Activated CD8-positive, alpha-beta memory T cell treated with anti-CD3 and anti-CD28 coated beads, Interleukin-2, amount 50 U/mL, for 4 hours (primary cell): ENCODE measurements around the gene LY6G6C.

Source experiments
- DNase-seq: peaks from one replicate; pipeline ENCODE4 v3.0.0-alpha.2; 2020

Gene LY6G6C

GRCh38 chr6:31740397-31741223, 19.1 kb upstream of the LY6G6C start:
- DNase-seq, result no peak

- peak; percentile 92 for DNase-seq
Observed at GRCh38 chr6:31739639-31740396, 18.3 kb upstream of the LY6G6C start, which contains the start of gene MSH5. TSS of gene MSH5 (plus strand) at chr6:31740005. CDS start at chr6:31740467, 462 bp downstream.

- peak; percentile 59 for DNase-seq
Observed at GRCh38 chr6:31737991-31738979, 16.7 kb upstream of the LY6G6C start.

GRCh38 chr6:31737315-31737990, 15.9 kb upstream of the LY6G6C start:
- no peak for DNase-seq

- DNase-seq, result no peak
Observed at GRCh38 chr6:31736768-31737314, 15.3 kb upstream of the LY6G6C start.

GRCh38 chr6:31736021-31736767, 14.6 kb upstream of the LY6G6C start, which contains the start of gene CLIC1:
TSS of gene CLIC1 (minus strand) at chr6:31736530. CDS start at chr6:31736300, 230 bp downstream.
- DNase-seq, result peak; percentile 78

GRCh38 chr6:31734821-31735406, 13.4 kb upstream of the LY6G6C start:
- DNase-seq, result peak; percentile 54

GRCh38 chr6:31734247-31734820, 12.8 kb upstream of the LY6G6C start:
- DNase-seq, result no peak

- no peak for DNase-seq
Observed at GRCh38 chr6:31733734-31734133, 12.2 kb upstream of the LY6G6C start.

GRCh38 chr6:31732029-31732428, 10.5 kb upstream of the LY6G6C start:
- no peak for DNase-seq

GRCh38 chr6:31730631-31731086, 9.1 kb upstream of the LY6G6C start:
- no peak for DNase-seq

GRCh38 chr6:31729979-31730630, 8.6 kb upstream of the LY6G6C start:
- peak; percentile 74 for DNase-seq

- DNase-seq, result peak; percentile 82
Observed at GRCh38 chr6:31729515-31729978, 8.0 kb upstream of the LY6G6C start.

GRCh38 chr6:31728767-31729514, 7.4 kb upstream of the LY6G6C start, which contains the start of gene DDAH2:
TSS of gene DDAH2 (minus strand) at chr6:31729299. CDS start at chr6:31729161, 138 bp downstream.
- DNase-seq, result no peak

- no peak for DNase-seq
Observed at GRCh38 chr6:31727717-31728671, 6.4 kb upstream of the LY6G6C start.

- no peak for DNase-seq
Observed at GRCh38 chr6:31727034-31727716, 5.6 kb upstream of the LY6G6C start.
